A549 (cell line): ENCODE measurements around the gene STIM1.

ENCODE experiments used
- CEBPB ChIP-seq, 2 experiments: fragments of >200 bp in 1 of 2; sonication (Bioruptor Twin) in 1 of 2; formaldehyde crosslinking in 1 of 2; IDR thresholded peaks; 2 replicates each; pipeline ENCODE4 v1.6.1; 2012 to 2016
- POLR2A ChIP-seq: IDR thresholded peaks from 2 replicates; pipeline ENCODE4 v1.6.1; 2012; ENCODE audit warnings: mild to moderate bottlenecking, low read length
- RARB ChIP-seq: fragments of 250-450 bp; sonication (Bioruptor Pico); IDR thresholded peaks from 2 replicates; pipeline ENCODE4 v1.8.0; 2021; ENCODE audit warnings: mild to moderate bottlenecking, moderate library complexity
- TF ChIP-seq, protein P1 (sequence below): fragments of >200 bp; sonication (Bioruptor Twin); formaldehyde crosslinking; IDR thresholded peaks from 3 replicates; pipeline ENCODE4 v1.5.1; 2016

DNA sequence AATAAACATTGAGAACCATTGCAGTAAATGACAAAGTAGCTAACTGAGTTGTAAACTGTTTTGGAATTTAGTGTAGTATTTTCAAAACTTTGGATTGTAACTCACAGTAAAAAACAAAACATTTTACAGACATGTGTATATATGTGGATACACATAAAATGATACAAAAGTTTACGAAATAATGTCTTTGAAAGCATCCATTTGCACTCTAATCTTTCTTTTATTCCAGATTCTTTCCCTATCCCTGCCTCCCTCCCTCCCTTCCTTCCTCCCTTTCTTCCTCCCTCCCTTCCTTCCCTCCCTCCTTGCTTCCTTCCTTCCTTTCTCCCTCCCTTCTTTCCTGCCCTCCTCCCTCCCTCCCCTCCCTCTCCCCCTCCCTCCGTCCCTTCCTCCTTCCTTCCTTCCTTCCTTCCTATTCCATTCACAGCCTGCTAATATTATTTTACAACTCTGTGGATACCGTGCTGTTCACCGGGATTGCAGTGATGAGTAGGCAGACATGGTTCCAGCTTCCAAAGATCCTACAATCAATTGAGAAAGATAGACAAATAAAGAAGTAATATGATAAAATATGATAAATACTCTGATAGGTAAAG, 242.7 kb downstream of the STIM1 start:
- TF ChIP-seq RARB (CRISPR knock-in tag) (no peak), POLR2A (no peak), CEBPB (IDR thresholded peaks at IDR 0.05) (no peak)
- TF ChIP-seq, protein P1, sequence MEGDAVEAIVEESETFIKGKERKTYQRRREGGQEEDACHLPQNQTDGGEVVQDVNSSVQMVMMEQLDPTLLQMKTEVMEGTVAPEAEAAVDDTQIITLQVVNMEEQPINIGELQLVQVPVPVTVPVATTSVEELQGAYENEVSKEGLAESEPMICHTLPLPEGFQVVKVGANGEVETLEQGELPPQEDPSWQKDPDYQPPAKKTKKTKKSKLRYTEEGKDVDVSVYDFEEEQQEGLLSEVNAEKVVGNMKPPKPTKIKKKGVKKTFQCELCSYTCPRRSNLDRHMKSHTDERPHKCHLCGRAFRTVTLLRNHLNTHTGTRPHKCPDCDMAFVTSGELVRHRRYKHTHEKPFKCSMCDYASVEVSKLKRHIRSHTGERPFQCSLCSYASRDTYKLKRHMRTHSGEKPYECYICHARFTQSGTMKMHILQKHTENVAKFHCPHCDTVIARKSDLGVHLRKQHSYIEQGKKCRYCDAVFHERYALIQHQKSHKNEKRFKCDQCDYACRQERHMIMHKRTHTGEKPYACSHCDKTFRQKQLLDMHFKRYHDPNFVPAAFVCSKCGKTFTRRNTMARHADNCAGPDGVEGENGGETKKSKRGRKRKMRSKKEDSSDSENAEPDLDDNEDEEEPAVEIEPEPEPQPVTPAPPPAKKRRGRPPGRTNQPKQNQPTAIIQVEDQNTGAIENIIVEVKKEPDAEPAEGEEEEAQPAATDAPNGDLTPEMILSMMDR = no peak
